Measurements from ENCODE around the gene FBP1. TPM values are rescaled to one million over a fixed set of nuclear protein-coding genes. Genes with fewer than 3 reads are reported as not detected.

Gene FBP1
- total and polyA plus RNA-seq, 12 donors: 2.1 to 61.1 (median 33.9) TPM

DNA sequence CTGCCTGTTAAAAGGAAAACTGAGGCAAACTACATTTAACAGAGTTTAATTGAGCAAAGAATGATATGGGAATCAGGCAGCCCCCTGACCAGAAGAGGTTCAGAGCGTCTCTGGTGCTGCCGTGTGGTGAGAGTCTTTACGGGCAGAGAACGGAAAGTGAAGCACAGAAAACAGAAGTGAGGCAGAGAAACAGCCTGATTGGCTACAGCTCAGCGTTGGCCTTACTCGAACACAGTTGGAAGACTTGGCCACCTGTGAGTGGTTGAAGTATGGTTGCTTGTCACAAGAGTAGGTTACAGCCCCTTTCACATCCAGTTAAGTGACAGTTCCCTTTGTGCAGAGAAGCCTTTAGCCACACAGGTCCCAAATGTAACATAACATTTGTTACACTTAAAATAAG is 16.9 kb upstream of the FBP1 start:
- TF ChIP-seq POLR2A (IDR thresholded peaks at IDR 0.05) (no peak), CTCF (IDR thresholded peaks at IDR 0.05) (no peak)
- Histone ChIP-seq H3K9me3 (replicated peaks in 1 of 3) (no peaks in the 10 kb centered on the region), H3K4me1 (replicated peaks in 1 of 2) (no peaks in the 10 kb centered on the region), H3K27ac (peak overlapping the region in 1 of 5 donors; percentile 29), H3K27me3 (no peaks in the 10 kb centered on the region), H3K36me3 (replicated peaks in 1 of 2) (no peaks in the 10 kb centered on the region), H3K4me3 (peak overlapping the region in 1 of 4 donors; percentile 26)
- peak in 4 of 7 donors; percentile 28 to 63 (median 46) for DNase-seq
- 24 to 43% (median 28%) methylated on average over 6 of the region's 6 CpGs for WGBS, 4 donors
- intact Hi-C loops (cut with DNase I): no loop called here

DNA sequence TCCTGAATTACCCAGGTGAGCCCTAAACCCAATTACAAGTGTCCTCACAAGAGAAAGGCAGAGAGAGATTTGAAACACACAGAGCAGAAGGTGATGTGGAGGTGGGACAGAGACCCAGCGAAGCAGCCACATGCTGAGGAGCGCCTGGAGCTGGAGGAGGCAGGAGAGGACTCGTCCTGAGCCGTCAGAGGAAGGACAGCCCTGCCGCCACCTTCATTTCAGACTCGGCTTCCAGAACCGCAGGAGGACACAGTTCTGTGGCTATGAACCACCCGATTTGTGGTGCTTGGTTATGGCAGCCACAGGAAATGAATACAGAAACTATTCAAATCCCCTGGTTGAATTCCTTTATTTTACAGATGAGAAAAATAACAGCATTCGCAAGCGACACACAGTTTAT is 16.4 kb upstream of the FBP1 start:
- 55 to 75% (median 71%) methylated on average over 10 of the region's 10 CpGs for WGBS, 4 donors
- intact Hi-C loops (cut with DNase I): no loop called here
- H3K27me3 ChIP-seq: no peaks in the 10 kb centered on the region
- H3K4me3 ChIP-seq: peak overlapping the region in 1 of 4 donors; percentile 26
- H3K27ac ChIP-seq: peak overlapping the region in 1 of 5 donors; percentile 29
- TF ChIP-seq POLR2A (IDR thresholded peaks at IDR 0.05) (no peak), CTCF (IDR thresholded peaks at IDR 0.05) (no peak)
- no peak for DNase-seq
- no peaks in the 10 kb centered on the region for H3K36me3 ChIP-seq (replicated peaks in 1 of 2)
- H3K4me1 ChIP-seq (replicated peaks in 1 of 2): no peaks in the 10 kb centered on the region
- no peaks in the 10 kb centered on the region for H3K9me3 ChIP-seq (replicated peaks in 1 of 3)

DNA sequence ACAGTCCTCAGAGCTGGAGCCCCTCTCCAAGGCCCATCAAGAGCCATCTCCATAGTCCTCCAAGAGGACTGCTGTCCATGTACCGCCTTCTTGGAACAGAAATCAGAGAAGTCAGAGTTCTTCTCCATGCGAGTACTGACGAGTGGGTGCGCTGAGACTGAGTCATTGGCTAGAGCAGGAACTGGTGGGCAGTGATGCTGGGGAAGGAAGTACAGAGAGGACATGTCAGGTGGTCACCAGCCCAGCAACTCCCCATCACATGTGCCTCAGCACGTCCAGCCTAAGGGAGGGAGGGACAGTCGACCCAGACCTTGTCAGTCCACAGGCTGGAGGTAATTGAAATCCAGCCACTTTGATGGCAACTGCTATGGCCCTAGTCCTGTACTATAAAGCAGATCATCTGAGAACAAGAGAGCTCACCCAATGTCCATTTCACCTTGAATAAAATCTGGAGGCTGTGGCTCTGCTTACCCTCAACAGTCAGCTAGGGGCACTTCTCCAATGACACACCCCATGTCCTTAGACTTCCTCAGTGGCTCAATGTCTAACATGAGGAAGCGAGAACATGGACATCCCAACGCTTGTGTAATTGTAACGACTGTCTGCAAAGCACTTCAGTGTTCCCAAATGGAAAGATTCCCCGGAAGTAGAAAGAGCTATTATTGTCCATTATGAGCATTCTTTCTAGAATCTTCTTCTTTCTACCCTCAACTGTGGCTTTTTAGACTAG is 15.0 kb upstream of the FBP1 start:
- Histone ChIP-seq H3K36me3 (replicated peaks in 1 of 2) (no peaks in the 10 kb centered on the region), H3K27ac (peak overlapping the region in 1 of 5 donors; percentile 58), H3K4me3 (no peak overlapping the region), H3K27me3 (no peaks in the 10 kb centered on the region), H3K4me1 (replicated peaks in 1 of 2) (no peaks in the 10 kb centered on the region), H3K9me3 (replicated peaks in 1 of 3) (no peaks in the 10 kb centered on the region)
- WGBS, 4 donors: 73 to 85% (median 78%) methylated on average over 8 to 10 of the region's 10 CpGs
- TF ChIP-seq CTCF (IDR thresholded peaks at IDR 0.05) (no peak), POLR2A (IDR thresholded peaks at IDR 0.05) (no peak)
- intact Hi-C loops (cut with DNase I): no loop called here
- peak in 2 of 7 donors; percentile 20 to 41 for DNase-seq

DNA sequence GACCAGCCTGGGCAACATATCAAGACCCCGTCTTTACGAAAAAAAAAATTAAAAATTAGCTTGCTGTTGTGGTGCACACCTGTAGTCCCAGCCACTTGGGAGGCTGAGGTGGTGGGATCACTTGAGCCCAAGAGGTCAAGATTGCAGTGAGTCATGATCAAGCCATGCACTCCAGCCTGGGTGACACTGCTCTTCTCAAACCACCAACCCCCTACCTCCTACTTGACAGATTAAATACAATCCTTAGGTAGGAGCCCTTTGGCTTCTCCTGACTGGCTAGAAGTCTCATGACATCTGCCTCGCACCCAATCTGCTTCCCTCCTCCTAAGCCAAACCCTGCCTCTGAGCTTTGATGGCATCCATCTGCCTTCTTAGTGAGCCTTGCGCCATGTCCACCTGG is 11.6 kb upstream of the FBP1 start:
- no peaks in the 10 kb centered on the region for H3K4me1 ChIP-seq (replicated peaks in 1 of 2)
- DNase-seq: no peak
- no peaks in the 10 kb centered on the region for H3K36me3 ChIP-seq (replicated peaks in 1 of 2)
- TF ChIP-seq POLR2A (IDR thresholded peaks at IDR 0.05) (no peak), CTCF (IDR thresholded peaks at IDR 0.05) (no peak)
- H3K27ac ChIP-seq: no peak overlapping the region
- no peaks in the 10 kb centered on the region for H3K27me3 ChIP-seq
- 91 to 95% (median 94%) methylated on average over 4 of the region's 4 CpGs for WGBS, 4 donors
- intact Hi-C loops (cut with DNase I): no loop called here
- no peak overlapping the region for H3K4me3 ChIP-seq
- no peaks in the 10 kb centered on the region for H3K9me3 ChIP-seq (replicated peaks in 1 of 3)
